ENCODE results near the gene CABLES2.

Gene CABLES2

GRCh38 chr20:62339647-62340062, 67.4 kb downstream of the CABLES2 start:
- Histone ChIP-seq H3K4me1 (ENCODE audit: control insufficient read depth, insufficient read depth, low read length) (no peaks in the 10 kb centered on the region), H3K36me3 (ENCODE audit: control insufficient read depth, insufficient read depth, low read length, severe bottlenecking) (no peaks in the 10 kb centered on the region), H3K9me3 (ENCODE audit: control insufficient read depth, low read length) (peaks cover 6% of the 10 kb centered on the region), H3K27me3 (replicated peaks; ENCODE audit: control insufficient read depth, insufficient read depth, low read length) (no peaks in the 10 kb centered on the region), H3K9ac (ENCODE audit: low read length) (no peak overlapping the region), H3K4me3 (ENCODE audit: low read length) (no peak overlapping the region)
- DNase-seq (ENCODE audit: low read depth), result no peak
